Measurements from ENCODE around the gene LUC7L.
"Not testable (repeated sequence)": the region's sequence is repeated elsewhere in the genome, so short reads cannot be mapped to it uniquely, and the experiment has no call there.

The LUC7L gene

GRCh38 chr16:228151-228851 is 948 bp downstream of the LUC7L start:
- no peak for DNase-seq

GRCh38 chr16:220021-220420 is 9.2 kb downstream of the LUC7L start:
- DNase-seq = no peak

- no peak for DNase-seq
Observed at GRCh38 chr16:212999-213398, 16.2 kb downstream of the LUC7L start.

DNA sequence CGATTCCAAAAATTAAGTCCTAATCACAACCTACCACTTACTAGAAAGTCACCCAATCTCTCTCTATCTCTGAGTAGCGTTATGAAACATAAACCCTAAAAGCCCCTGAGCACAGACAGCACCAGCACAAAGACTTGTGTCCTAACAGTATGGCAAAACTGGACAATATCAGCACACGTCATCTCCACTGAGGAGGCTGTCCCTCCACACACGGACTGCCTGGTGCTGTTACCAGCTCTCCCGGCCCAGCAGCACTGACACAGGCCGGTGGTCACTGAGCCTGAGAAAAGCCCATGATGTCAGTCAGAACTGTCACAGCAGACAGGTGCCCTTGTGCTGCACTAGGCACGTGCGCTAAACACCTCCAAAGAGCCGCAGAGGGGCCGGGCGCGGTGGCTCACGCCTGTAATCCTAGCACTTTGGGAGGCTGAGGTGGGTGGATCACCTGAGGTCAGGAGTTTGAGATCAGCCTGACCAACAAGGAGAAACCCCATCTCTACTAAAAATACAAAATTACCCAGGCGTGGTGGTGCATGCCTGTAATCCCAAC is 17.5 kb downstream of the LUC7L start:
- DNase-seq = not testable (repeated sequence)

DNA sequence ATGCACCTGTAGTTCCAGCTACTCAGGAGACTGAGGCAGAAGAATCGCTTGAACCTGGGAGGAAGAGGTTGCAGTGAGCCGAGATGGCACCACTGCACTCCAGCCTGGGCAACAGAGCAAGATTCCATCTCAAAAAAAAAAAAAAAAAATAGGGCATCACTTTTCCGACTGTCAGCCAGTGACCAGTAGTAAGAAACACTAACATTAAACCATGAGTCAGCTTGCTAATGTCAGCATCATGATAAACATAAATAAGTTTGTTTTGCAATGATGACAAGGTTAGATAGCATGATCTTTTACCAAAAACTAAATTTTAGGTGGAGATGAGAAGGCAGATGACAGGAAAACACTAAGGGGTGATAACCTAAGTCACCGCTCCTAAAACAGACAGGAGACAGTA is 19.9 kb downstream of the LUC7L start:
- DNase-seq = not testable (repeated sequence)

DNA sequence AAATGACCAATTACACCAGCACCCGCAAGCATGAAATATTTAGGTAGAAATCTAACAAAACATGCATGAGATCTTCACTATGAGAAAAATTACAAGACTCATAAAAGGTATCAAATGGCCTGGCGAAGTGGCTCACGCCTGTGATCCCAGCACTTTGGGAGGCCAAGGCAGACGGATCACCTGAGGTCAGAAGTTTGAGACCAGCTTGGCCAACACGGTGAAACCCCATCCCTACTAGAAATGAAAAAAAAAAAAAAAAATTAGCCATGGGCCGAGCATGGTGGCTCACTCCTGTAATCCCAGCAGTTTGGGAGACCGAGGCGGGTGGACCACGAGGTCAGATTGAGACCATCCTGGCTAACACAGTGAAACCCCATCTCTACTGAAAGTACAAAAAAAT is 25.2 kb downstream of the LUC7L start:
- DNase-seq = not testable (repeated sequence)

DNA sequence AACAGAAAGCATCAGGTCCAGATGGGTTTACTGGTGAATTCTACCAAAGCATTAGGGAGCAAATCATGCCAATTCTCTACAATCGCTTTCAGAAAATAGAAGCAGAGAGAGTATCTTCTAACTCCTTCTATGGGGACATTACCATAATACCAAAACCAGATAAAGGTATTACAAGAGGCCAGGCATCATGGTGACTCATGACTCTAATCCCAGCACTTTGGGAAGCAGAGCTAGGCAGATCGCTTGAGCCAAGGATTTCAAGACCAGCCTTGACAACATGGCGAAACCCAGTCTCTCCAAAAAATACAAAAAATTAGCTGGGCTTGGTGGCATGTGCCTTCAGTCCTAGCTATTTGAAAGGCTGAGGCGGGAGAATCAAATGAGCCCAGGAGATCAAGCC is 26.0 kb downstream of the LUC7L start:
- no peak for DNase-seq

DNA sequence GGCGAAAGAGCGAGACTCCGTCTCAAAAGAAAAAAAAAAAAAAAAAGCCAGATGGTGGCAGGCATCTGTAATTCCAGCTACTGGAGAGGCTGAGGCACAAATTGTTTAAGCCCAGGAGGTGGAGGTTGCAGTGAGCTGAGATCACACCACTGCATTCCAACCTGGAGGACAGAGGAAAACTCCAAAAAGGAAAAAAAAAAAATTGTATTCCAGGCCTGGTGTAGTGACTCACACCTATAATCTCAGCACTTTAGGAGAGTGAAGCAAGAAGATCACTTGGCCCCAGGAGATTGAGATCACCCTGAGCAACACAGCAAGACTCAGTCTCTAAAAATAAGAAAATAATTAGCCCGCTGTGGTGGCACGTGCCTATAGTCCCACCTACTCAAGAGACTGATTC is 28.9 kb downstream of the LUC7L start:
- no peak for DNase-seq

- no peak for DNase-seq
Observed at GRCh38 chr16:194516-194915, 34.7 kb downstream of the LUC7L start.

GRCh38 chr16:193441-193840 is 35.8 kb downstream of the LUC7L start:
- no peak for DNase-seq

DNA sequence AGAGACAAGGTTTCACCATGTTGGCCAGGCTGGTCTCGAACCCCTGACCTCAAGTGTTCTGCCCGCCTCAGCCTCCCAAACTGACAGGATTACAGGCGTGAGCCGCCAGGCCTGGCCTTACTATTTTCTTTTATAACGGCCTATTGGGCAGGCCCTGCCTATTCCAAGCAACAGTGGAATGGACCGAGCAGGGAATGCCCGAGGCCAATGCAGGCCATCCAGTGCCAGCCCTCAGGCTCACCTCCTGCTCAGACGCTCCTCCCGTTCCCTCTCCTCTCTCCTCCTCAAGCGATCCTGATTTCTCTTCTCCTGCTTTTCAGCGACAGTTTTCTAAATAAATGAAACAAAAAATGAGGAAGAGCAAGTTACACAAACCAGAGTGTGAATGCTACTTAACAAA is 36.6 kb downstream of the LUC7L start:
- no peak for DNase-seq

DNA sequence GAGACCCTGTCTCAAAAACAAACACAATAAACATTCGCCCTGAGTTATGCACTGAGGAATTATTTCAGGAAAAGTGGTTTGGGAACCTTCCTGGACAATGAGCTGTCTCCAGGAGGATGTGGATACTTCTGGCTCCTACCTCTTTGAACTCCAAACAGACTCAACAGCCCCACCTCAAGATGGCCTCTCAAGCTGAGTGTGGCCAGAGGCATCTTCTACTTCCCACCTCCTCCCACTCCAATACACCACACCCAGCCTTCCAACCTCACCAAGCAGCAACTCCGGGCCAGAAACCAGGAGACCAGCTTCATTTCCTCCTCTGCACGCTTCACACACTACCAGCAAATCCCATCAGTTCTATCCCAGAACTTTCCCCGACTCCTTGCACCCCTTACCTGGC is 37.4 kb downstream of the LUC7L start:
- DNase-seq = no peak

DNA sequence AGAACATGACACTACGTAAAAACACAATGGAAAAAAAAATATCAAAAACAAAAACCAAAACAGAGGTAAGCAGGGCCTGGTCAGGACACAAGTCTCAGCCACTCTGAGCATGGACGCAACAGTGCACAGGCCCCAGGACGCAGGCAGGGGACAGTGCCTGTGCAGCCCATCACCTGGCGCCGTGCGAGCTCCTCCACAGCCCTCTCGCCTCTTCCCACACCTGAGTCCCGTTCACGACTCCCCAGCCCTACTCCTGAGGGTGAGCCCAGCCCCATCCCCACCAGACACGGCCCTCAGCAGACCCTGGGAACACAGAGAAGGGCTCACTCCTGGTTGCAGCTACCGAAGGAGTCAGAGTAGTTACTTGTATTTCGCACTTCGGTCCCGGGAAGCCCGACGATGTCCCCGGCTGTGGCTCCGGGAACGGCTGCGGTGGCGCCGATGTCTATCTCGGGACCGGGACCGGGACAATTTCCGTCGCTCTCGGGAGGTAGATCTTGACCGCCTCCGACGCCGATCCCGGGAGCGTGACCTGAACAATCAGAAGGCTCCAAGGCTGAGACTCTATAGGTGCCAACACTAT is 39.6 kb downstream of the LUC7L start:
- DNase-seq = no peak

GRCh38 chr16:188674-189073 is 40.6 kb downstream of the LUC7L start:
- DNase-seq = no peak

GRCh38 chr16:187330-187729 is 41.9 kb downstream of the LUC7L start:
- DNase-seq = no peak

- DNase-seq = no peak
Observed at GRCh38 chr16:185691-186090, 43.6 kb downstream of the LUC7L start.

- DNase-seq = no peak
Observed at GRCh38 chr16:185213-185612, 44.0 kb downstream of the LUC7L start.

DNA sequence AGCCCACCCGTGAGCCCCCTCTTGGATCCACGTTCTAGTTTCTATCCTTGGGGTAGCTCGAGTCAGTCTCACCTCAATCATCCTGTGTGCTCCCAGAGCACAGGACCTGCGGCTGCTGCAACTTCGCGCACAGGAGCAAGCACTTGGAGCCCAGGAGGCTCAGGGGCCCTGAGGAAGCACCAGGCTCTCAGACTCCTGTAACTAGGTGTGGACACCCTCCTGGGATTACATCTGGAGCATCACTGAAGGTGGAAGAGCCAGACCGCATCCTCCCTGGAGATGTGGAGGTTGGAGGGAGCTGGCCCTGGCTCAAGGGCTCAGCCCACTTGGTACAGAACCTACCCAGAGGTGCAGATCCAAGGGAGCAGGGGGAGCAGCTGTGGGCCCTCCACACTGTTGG is 46.2 kb downstream of the LUC7L start:
- no peak for DNase-seq

GRCh38 chr16:181565-182021 is 47.7 kb downstream of the LUC7L start:
- DNase-seq = no peak

- DNase-seq = peak; percentile 30
Observed at GRCh38 chr16:180681-181564, 48.3 kb downstream of the LUC7L start.

- DNase-seq = no peak
Observed at GRCh38 chr16:180101-180675, 49.1 kb downstream of the LUC7L start, which contains the start of gene HBQ1. Gene HBQ1 (plus strand): TSS chr16:180459. CDS start chr16:180487, 28 bp downstream.

DNA sequence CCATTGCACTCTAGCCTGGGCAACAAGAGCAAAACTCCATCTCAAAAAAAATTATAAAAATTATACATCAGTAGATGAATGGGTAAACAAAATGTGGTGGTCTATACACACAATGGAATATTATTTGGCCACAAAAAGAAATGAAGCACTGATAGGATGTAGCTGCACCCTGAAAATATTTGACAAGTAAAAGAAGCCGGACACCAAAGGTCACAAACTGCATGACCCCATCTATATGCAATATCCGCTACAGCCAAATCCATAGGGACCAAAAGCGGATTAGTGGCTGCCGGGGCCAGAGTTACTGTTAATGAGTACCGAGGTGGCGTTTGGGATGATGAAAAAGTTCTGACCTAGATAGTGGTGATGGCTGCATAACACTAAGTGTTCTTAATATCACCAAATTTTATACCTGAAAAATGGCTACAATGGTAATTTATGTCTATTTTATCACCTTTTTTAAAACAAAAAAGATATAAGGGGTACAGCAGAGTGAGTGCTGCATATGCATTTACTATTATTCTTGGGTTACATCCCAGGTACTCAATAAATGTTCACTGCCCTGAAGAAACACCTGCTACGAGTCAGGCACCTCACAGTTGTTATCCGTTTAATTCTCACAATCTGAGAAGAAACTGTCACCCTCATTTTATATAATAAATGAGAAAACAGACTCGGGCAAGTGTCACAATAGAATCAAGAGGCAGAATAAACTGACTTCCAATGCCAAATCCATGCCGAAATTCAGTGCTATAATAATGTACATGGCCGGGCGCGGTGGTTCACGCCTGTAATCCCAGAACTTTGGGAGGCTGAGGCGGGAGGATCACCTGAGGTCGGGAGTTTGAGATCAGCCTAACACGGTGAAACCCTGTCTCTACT is 49.8 kb downstream of the LUC7L start:
- no peak for DNase-seq

Data from midbrain (tissue), 1 donor.